Urothelium cell line (cell line): ENCODE measurements around the gene ACSS1.

Source experiments
- DNase-seq: peaks from one replicate; pipeline ENCODE4 v3.0.0; 2011; ENCODE audit warnings: low spot score, mixed read lengths
- FAIRE-seq: peaks from 2 replicates; lab custom pipeline; 2011; peaks lifted over from hg19 to GRCh38; lab: Jason Lieb, UNC

ACSS1 gene

GRCh38 chr20:24996449-24997377 lies 61.2 kb downstream of the ACSS1 start:
- FAIRE-seq, result no peak
- DNase-seq, result no peak

- no peak for DNase-seq
Measured at GRCh38 chr20:24995741-24996448, 62.0 kb downstream of the ACSS1 start.

GRCh38 chr20:24994470-24995368 lies 63.2 kb downstream of the ACSS1 start:
- DNase-seq, result peak; percentile 80
- no peak for FAIRE-seq

More at GRCh38 chr20:24995741-24996448, 62.0 kb downstream of the ACSS1 start:
- no peak for FAIRE-seq

- FAIRE-seq (no peak), DNase-seq (no peak)
Measured at GRCh38 chr20:24994186-24994465, 63.8 kb downstream of the ACSS1 start.

- DNase-seq, result peak; percentile 42
- no peak for FAIRE-seq
Measured at GRCh38 chr20:24993337-24994185, 64.4 kb downstream of the ACSS1 start.

GRCh38 chr20:24992487-24993205 lies 65.3 kb downstream of the ACSS1 start, which contains the start of gene APMAP:
Gene APMAP, minus strand, starts transcription at chr20:24992751. Its CDS starts 63 bp downstream, at chr20:24992688.
- peak; percentile 98 for DNase-seq
- peak; percentile 83 for FAIRE-seq

- peak; percentile 33 for DNase-seq
- no peak for FAIRE-seq
Measured at GRCh38 chr20:24991897-24992486, 65.9 kb downstream of the ACSS1 start.

GRCh38 chr20:24990810-24991252 lies 67.1 kb downstream of the ACSS1 start:
- DNase-seq, result no peak

GRCh38 chr20:24989162-24989561 lies 68.8 kb downstream of the ACSS1 start:
- FAIRE-seq (no peak), DNase-seq (no peak)

More at GRCh38 chr20:24990810-24991252, 67.1 kb downstream of the ACSS1 start:
- no peak for FAIRE-seq

- DNase-seq (no peak), FAIRE-seq (no peak)
Measured at GRCh38 chr20:24987873-24988835, 69.8 kb downstream of the ACSS1 start.

- FAIRE-seq (no peak), DNase-seq (no peak)
Measured at GRCh38 chr20:24987244-24987643, 70.7 kb downstream of the ACSS1 start.

GRCh38 chr20:24986436-24987015 lies 71.4 kb downstream of the ACSS1 start:
- no peak for DNase-seq
- FAIRE-seq, result no peak

- FAIRE-seq, result no peak
- no peak for DNase-seq
Measured at GRCh38 chr20:24985802-24986201, 72.1 kb downstream of the ACSS1 start.

GRCh38 chr20:24984961-24985640 lies 72.8 kb downstream of the ACSS1 start:
- no peak for DNase-seq
- FAIRE-seq, result no peak

GRCh38 chr20:24983896-24984295 lies 74.0 kb downstream of the ACSS1 start:
- no peak for DNase-seq
- FAIRE-seq, result no peak

- DNase-seq (no peak), FAIRE-seq (no peak)
Measured at GRCh38 chr20:24981790-24982189, 76.1 kb downstream of the ACSS1 start.

- DNase-seq (no peak), FAIRE-seq (no peak)
Measured at GRCh38 chr20:24981282-24981681, 76.7 kb downstream of the ACSS1 start.
